ENCODE measurements around the gene FKBP2.

FKBP2 gene

GRCh38 chr11:64281957-64282770, 41.3 kb downstream of the FKBP2 start:
- 95% methylated on average over 22 of the region's 22 CpGs for WGBS
- Histone ChIP-seq H3K36me3 (ENCODE audit: insufficient read depth, low read length) (peaks cover 15% of the 10 kb centered on the region; the same call in 1 of the 2 replicates), H3K9ac (ENCODE audit: low read depth, low read length) (no peak overlapping the region), H3K4me3 (ENCODE audit: low read length) (no peak overlapping the region), H3K27me3 (ENCODE audit: insufficient read depth, low read length) (peaks cover 11% of the 10 kb centered on the region; the same call in 1 of the 2 replicates), H3K27ac (ENCODE audit: low read depth, low read length) (no peak overlapping the region), H3K9me3 (ENCODE audit: insufficient read depth, low read depth, low read length) (no peaks in the 10 kb centered on the region), H3K4me1 (ENCODE audit: insufficient read depth, low read length) (0 out of 2 replicates have a peak, but pooled peaks cover 6% of the 10 kb centered on the region)

GRCh38 chr11:64283092-64283491, 42.2 kb downstream of the FKBP2 start:
- no peak overlapping the region for H3K4me3 ChIP-seq (ENCODE audit: low read length)
- peaks cover 11% of the 10 kb centered on the region; the same call in 1 of the 2 replicates for H3K27me3 ChIP-seq (ENCODE audit: insufficient read depth, low read length)
- H3K4me1 ChIP-seq (ENCODE audit: insufficient read depth, low read length): 0 out of 2 replicates have a peak, but pooled peaks cover 6% of the 10 kb centered on the region
- peaks cover 10% of the 10 kb centered on the region; the same call in 1 of the 2 replicates for H3K36me3 ChIP-seq (ENCODE audit: insufficient read depth, low read length)
- H3K9me3 ChIP-seq (ENCODE audit: insufficient read depth, low read depth, low read length): no peaks in the 10 kb centered on the region
- 92% methylated on average over 3 of the region's 3 CpGs for WGBS
- no peak overlapping the region for H3K27ac ChIP-seq (ENCODE audit: low read depth, low read length)
- no peak overlapping the region for H3K9ac ChIP-seq (ENCODE audit: low read depth, low read length)

- 9% methylated on average over 40 of the region's 44 CpGs for WGBS
- Histone ChIP-seq H3K27me3 (ENCODE audit: insufficient read depth, low read length) (peaks cover 13% of the 10 kb centered on the region), H3K9ac (ENCODE audit: low read depth, low read length) (peak within 1 kb of the TSS; percentile 71), H3K9me3 (ENCODE audit: insufficient read depth, low read depth, low read length) (no peaks in the 10 kb centered on the region), H3K36me3 (ENCODE audit: insufficient read depth, low read length) (peaks cover 3% of the 10 kb centered on the region; the same call in 1 of the 2 replicates), H3K4me1 (ENCODE audit: insufficient read depth, low read length) (0 out of 2 replicates have a peak, but pooled peaks cover 6% of the 10 kb centered on the region), H3K4me3 (ENCODE audit: low read length) (peak within 1 kb of the TSS; percentile 71), H3K27ac (ENCODE audit: low read depth, low read length) (peak within 1 kb of the TSS; percentile 76; the same call in 1 of the 2 replicates)
Observed at GRCh38 chr11:64284048-64284961, 43.4 kb downstream of the FKBP2 start, which contains the start of gene BAD. Gene BAD (minus strand): TSS chr11:64284665. CDS start chr11:64284368, 297 bp downstream.

- 0 out of 2 replicates have a peak, but pooled peaks cover 6% of the 10 kb centered on the region for H3K4me1 ChIP-seq (ENCODE audit: insufficient read depth, low read length)
- WGBS: under 1% methylated on average over 102 of the region's 102 CpGs
- H3K4me3 ChIP-seq (ENCODE audit: low read length): peak within 1 kb of the TSS; percentile 71
- H3K9ac ChIP-seq (ENCODE audit: low read depth, low read length): peak within 1 kb of the TSS; percentile 71
- H3K9me3 ChIP-seq (ENCODE audit: insufficient read depth, low read depth, low read length): no peaks in the 10 kb centered on the region
- H3K27ac ChIP-seq (ENCODE audit: low read depth, low read length): peak within 1 kb of the TSS; percentile 76; the same call in 1 of the 2 replicates
- peaks cover 22% of the 10 kb centered on the region for H3K27me3 ChIP-seq (ENCODE audit: insufficient read depth, low read length)
- peaks cover 3% of the 10 kb centered on the region; the same call in 1 of the 2 replicates for H3K36me3 ChIP-seq (ENCODE audit: insufficient read depth, low read length)
Observed at GRCh38 chr11:64284962-64285884, 44.3 kb downstream of the FKBP2 start, which contains the start of gene GPR137. Gene GPR137 (plus strand): TSS chr11:64285848. CDS start chr11:64286525, 677 bp downstream.

- Histone ChIP-seq H3K36me3 (ENCODE audit: insufficient read depth, low read length) (peaks cover 3% of the 10 kb centered on the region; the same call in 1 of the 2 replicates), H3K27ac (ENCODE audit: low read depth, low read length) (no peak overlapping the region), H3K4me3 (ENCODE audit: low read length) (peak overlapping the region; percentile 71), H3K4me1 (ENCODE audit: insufficient read depth, low read length) (0 out of 2 replicates have a peak, but pooled peaks cover 6% of the 10 kb centered on the region), H3K9me3 (ENCODE audit: insufficient read depth, low read depth, low read length) (no peaks in the 10 kb centered on the region), H3K27me3 (ENCODE audit: insufficient read depth, low read length) (peaks cover 31% of the 10 kb centered on the region), H3K9ac (ENCODE audit: low read depth, low read length) (peak overlapping the region; percentile 5; the same call in 1 of the 2 replicates)
- 35% methylated on average over 34 of the region's 40 CpGs for WGBS
Observed at GRCh38 chr11:64285885-64286800, 45.2 kb downstream of the FKBP2 start.

- H3K27me3 ChIP-seq (ENCODE audit: insufficient read depth, low read length): peaks cover 38% of the 10 kb centered on the region
- peaks cover 3% of the 10 kb centered on the region; the same call in 1 of the 2 replicates for H3K36me3 ChIP-seq (ENCODE audit: insufficient read depth, low read length)
- no peak overlapping the region for H3K9ac ChIP-seq (ENCODE audit: low read depth, low read length)
- H3K4me1 ChIP-seq (ENCODE audit: insufficient read depth, low read length): 0 out of 2 replicates have a peak, but pooled peaks cover 6% of the 10 kb centered on the region
- WGBS: 91% methylated on average over 9 of the region's 9 CpGs
- H3K27ac ChIP-seq (ENCODE audit: low read depth, low read length): no peak overlapping the region
- no peaks in the 10 kb centered on the region for H3K9me3 ChIP-seq (ENCODE audit: insufficient read depth, low read depth, low read length)
- H3K4me3 ChIP-seq (ENCODE audit: low read length): no peak overlapping the region
Observed at GRCh38 chr11:64286801-64287159, 45.9 kb downstream of the FKBP2 start.

GRCh38 chr11:64287676-64288352, 46.9 kb downstream of the FKBP2 start:
- H3K4me1 ChIP-seq (ENCODE audit: insufficient read depth, low read length): 0 out of 2 replicates have a peak, but pooled peaks cover 6% of the 10 kb centered on the region
- no peaks in the 10 kb centered on the region for H3K9me3 ChIP-seq (ENCODE audit: insufficient read depth, low read depth, low read length)
- peaks cover 48% of the 10 kb centered on the region for H3K27me3 ChIP-seq (ENCODE audit: insufficient read depth, low read length)
- no peaks in the 10 kb centered on the region for H3K36me3 ChIP-seq (ENCODE audit: insufficient read depth, low read length)
- WGBS: 93% methylated on average over 33 of the region's 33 CpGs
- no peak overlapping the region for H3K27ac ChIP-seq (ENCODE audit: low read depth, low read length)
- H3K9ac ChIP-seq (ENCODE audit: low read depth, low read length): no peak overlapping the region
- no peak overlapping the region for H3K4me3 ChIP-seq (ENCODE audit: low read length)

GRCh38 chr11:64288353-64288750, 47.5 kb downstream of the FKBP2 start:
- H3K36me3 ChIP-seq (ENCODE audit: insufficient read depth, low read length): no peaks in the 10 kb centered on the region
- no peak overlapping the region for H3K9ac ChIP-seq (ENCODE audit: low read depth, low read length)
- 0 out of 2 replicates have a peak, but pooled peaks cover 6% of the 10 kb centered on the region for H3K4me1 ChIP-seq (ENCODE audit: insufficient read depth, low read length)
- no peak overlapping the region for H3K4me3 ChIP-seq (ENCODE audit: low read length)
- H3K9me3 ChIP-seq (ENCODE audit: insufficient read depth, low read depth, low read length): no peaks in the 10 kb centered on the region
- H3K27ac ChIP-seq (ENCODE audit: low read depth, low read length): no peak overlapping the region
- H3K27me3 ChIP-seq (ENCODE audit: insufficient read depth, low read length): peaks cover 54% of the 10 kb centered on the region
- WGBS: 91% methylated on average over 9 of the region's 9 CpGs

GRCh38 chr11:64289002-64289564, 48.2 kb downstream of the FKBP2 start:
- WGBS: 90% methylated on average over 13 of the region's 13 CpGs
- Histone ChIP-seq H3K4me1 (ENCODE audit: insufficient read depth, low read length) (0 out of 2 replicates have a peak, but pooled peaks cover 3% of the 10 kb centered on the region), H3K27me3 (ENCODE audit: insufficient read depth, low read length) (peaks cover 61% of the 10 kb centered on the region), H3K9me3 (ENCODE audit: insufficient read depth, low read depth, low read length) (no peaks in the 10 kb centered on the region), H3K4me3 (ENCODE audit: low read length) (no peak overlapping the region), H3K36me3 (ENCODE audit: insufficient read depth, low read length) (no peaks in the 10 kb centered on the region), H3K27ac (ENCODE audit: low read depth, low read length) (no peak overlapping the region), H3K9ac (ENCODE audit: low read depth, low read length) (no peak overlapping the region)
